ENCODE results near the gene RPTOR. TPM values are rescaled to one million over a fixed set of nuclear protein-coding genes. Genes with fewer than 3 reads are reported as not detected.

Gene RPTOR
- total RNA-seq, 6 experiments from 2014 or later, result 34.4 to 39.2 (median 35.5) TPM

DNA sequence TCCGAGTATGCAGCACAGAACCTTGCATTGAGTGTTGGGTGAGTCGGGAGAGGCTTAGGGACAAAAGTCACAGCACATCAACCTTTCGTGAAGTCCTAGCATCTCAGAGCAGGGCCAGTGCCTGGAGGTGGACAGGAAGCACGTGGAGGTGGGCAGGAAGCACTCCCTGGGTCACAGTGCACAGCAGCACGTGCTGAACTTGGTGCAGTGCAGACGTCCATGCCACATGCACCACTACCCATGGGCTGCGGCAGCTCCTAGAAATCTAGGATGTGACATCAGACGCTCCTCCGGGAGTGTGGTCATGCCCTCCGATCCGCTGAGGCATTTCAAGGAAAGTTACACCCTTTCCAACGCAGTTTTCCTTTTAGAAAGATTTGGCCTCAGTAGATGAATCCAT, 363.6 kb downstream of the RPTOR start:
- H3K27ac Mint-ChIP-seq, result no peak overlapping the region
- H3K27me3 Mint-ChIP-seq (ENCODE audit: insufficient read depth), result no peaks in the 10 kb centered on the region; the same call in none of the 2 replicates
- H3K36me3 Mint-ChIP-seq (ENCODE audit: low read depth), result no peaks in the 10 kb centered on the region; the same call in none of the 2 replicates
- TF ChIP-seq, protein P1, sequence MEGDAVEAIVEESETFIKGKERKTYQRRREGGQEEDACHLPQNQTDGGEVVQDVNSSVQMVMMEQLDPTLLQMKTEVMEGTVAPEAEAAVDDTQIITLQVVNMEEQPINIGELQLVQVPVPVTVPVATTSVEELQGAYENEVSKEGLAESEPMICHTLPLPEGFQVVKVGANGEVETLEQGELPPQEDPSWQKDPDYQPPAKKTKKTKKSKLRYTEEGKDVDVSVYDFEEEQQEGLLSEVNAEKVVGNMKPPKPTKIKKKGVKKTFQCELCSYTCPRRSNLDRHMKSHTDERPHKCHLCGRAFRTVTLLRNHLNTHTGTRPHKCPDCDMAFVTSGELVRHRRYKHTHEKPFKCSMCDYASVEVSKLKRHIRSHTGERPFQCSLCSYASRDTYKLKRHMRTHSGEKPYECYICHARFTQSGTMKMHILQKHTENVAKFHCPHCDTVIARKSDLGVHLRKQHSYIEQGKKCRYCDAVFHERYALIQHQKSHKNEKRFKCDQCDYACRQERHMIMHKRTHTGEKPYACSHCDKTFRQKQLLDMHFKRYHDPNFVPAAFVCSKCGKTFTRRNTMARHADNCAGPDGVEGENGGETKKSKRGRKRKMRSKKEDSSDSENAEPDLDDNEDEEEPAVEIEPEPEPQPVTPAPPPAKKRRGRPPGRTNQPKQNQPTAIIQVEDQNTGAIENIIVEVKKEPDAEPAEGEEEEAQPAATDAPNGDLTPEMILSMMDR (IDR thresholded peaks at IDR 0.05), result no peak
- no peaks in the 10 kb centered on the region for H3K4me1 Mint-ChIP-seq (ENCODE audit: low read depth)
- no peak overlapping the region for H3K4me3 Mint-ChIP-seq
- no peak for DNase-seq
- H3K9me3 Mint-ChIP-seq, result no peaks in the 10 kb centered on the region

DNA sequence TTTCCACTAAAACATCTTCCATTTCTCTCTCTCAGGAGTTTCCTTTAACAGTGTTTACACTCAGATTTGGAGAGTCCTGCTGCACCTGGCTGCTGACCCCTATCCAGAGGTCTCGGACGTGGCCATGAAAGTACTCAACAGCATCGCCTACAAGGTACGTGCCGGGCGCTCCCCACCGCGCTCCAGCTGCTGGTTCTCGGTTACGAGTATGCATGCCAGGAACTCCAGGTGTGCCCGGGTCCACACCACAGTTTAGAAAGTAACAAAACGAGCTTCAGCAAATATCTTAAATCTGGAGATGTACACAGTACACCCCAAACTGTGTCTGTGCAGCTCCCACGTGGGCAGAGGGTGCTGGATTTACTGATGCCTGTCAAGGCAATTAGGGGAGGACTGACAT, 364.1 kb downstream of the RPTOR start:
- no peak for DNase-seq
- Mint-ChIP-seq H3K27me3 (ENCODE audit: insufficient read depth) (no peaks in the 10 kb centered on the region; the same call in none of the 2 replicates), H3K4me1 (ENCODE audit: low read depth) (no peaks in the 10 kb centered on the region), H3K27ac (no peak overlapping the region), H3K4me3 (no peak overlapping the region), H3K36me3 (ENCODE audit: low read depth) (peaks cover 2% of the 10 kb centered on the region), H3K9me3 (no peaks in the 10 kb centered on the region; the same call in 1 of the 2 replicates)
- TF ChIP-seq, protein P1 (IDR thresholded peaks at IDR 0.05), result no peak

DNA sequence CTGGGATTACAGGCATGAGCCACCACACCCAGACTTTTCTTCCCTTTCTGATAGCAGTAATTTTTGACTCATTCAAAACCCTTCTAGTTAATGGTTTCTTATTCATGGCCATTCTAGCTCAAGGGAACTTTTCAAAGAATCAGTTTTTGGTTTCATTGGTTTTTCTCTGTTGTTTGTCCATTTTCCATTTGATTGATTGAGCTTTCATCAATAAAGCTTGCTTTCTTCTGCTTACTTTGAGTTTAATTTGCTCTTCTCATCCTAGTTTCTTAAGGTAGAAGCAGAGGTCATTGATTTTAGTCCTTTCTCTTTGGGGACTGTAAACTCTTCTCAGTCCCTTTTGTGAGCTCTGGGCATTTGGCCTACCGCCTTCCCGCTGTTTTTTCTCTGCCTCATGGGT, 365.0 kb downstream of the RPTOR start:
- no peak overlapping the region for H3K27ac Mint-ChIP-seq
- H3K4me1 Mint-ChIP-seq (ENCODE audit: low read depth), result no peaks in the 10 kb centered on the region
- H3K9me3 Mint-ChIP-seq, result no peaks in the 10 kb centered on the region; the same call in 1 of the 2 replicates
- no peak for DNase-seq
- no peaks in the 10 kb centered on the region; the same call in none of the 2 replicates for H3K27me3 Mint-ChIP-seq (ENCODE audit: insufficient read depth)
- H3K4me3 Mint-ChIP-seq, result no peak overlapping the region
- TF ChIP-seq, protein P1 (IDR thresholded peaks at IDR 0.05), result no peak
- H3K36me3 Mint-ChIP-seq (ENCODE audit: low read depth), result peaks cover 5% of the 10 kb centered on the region

DNA sequence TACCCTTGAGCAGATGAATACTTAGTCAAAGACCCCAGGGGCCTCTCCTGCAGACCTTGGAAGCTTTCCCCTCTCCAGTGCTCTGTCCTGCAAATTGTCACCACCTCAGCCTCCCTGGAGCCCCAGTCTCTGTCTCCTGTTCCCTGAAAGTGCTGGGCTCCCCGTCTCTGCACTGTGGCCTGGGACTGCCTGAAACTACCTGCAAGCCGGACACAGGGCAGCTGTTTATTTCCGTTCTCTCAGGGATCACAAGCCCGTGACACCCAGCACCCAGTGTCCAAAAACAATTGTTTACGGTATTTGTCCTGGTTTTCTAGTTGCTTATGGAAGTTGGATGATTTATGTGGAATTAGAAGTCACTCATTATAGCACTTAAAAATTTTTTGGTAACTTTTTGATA, 365.4 kb downstream of the RPTOR start:
- H3K4me1 Mint-ChIP-seq (ENCODE audit: low read depth), result no peaks in the 10 kb centered on the region
- no peak for DNase-seq
- H3K27ac Mint-ChIP-seq, result no peak overlapping the region
- no peaks in the 10 kb centered on the region; the same call in 1 of the 2 replicates for H3K9me3 Mint-ChIP-seq
- TF ChIP-seq, protein P1 (IDR thresholded peaks at IDR 0.05), result no peak
- H3K36me3 Mint-ChIP-seq (ENCODE audit: low read depth), result peaks cover 5% of the 10 kb centered on the region
- no peaks in the 10 kb centered on the region; the same call in none of the 2 replicates for H3K27me3 Mint-ChIP-seq (ENCODE audit: insufficient read depth)
- no peak overlapping the region for H3K4me3 Mint-ChIP-seq

DNA sequence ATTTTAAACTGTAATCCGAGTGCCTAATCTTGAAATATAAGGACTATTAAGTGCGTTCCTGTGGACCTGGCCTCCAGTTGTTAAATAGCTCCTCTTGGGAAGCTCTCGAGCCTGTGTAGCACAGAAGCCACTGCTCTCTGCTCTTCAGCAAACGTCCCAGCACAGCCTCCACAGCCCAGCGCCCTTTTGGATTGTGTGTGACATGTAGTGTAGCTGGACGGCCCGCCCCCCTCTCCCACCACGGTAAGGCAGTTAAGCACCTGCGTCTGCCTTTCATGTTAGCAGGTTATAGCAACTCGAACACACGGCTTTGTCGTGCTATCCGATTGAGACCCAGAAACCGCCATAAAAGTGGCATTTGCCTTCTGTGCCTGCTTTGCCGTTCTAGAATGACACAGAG, 367.8 kb downstream of the RPTOR start:
- Mint-ChIP-seq H3K27ac (no peak overlapping the region), H3K4me1 (ENCODE audit: low read depth) (no peaks in the 10 kb centered on the region), H3K36me3 (ENCODE audit: low read depth) (peaks cover 9% of the 10 kb centered on the region), H3K4me3 (no peak overlapping the region), H3K9me3 (no peaks in the 10 kb centered on the region; the same call in 1 of the 2 replicates), H3K27me3 (ENCODE audit: insufficient read depth) (no peaks in the 10 kb centered on the region; the same call in none of the 2 replicates)
- DNase-seq, result no peak
- TF ChIP-seq, protein P1 (IDR thresholded peaks at IDR 0.05), result no peak

Measured in HFFc6 (cell line).